Karpas-422 (cell line): ENCODE results near the gene NBPF26. TPM values are rescaled to one million over a fixed set of nuclear protein-coding genes. Genes with fewer than 3 reads are reported as not detected.
A peak's percentile ranks its signal among the peaks of the same experiment; 100 is the strongest.
"Not testable (repeated sequence)": the region's sequence is repeated elsewhere in the genome, so short reads cannot be mapped to it uniquely, and the experiment has no call there.

Experiments used
- DNase-seq: peaks from one replicate; pipeline ENCODE4 v3.0.0-alpha.2; 2015
- H2AFZ ChIP-seq: fragments of 200-600 bp; sonication (generic); 2 replicates; pipeline ENCODE4 v1.6.1; 2014; ENCODE audit warnings: antibody characterized with exemption, low read length, mixed read lengths
- H3K27ac ChIP-seq: fragments of 200-600 bp; sonication (generic); 2 replicates; pipeline ENCODE4 v1.5.1; 2014; ENCODE audit warnings: mild to moderate bottlenecking, low read length, moderate library complexity
- H3K27me3 ChIP-seq: fragments of 200-600 bp; sonication (generic); 2 replicates; pipeline ENCODE4 v1.6.1; 2014; ENCODE audit warnings: low read length, mixed read lengths
- H3K36me3 ChIP-seq: fragments of 200-600 bp; sonication (generic); 2 replicates; pipeline ENCODE4 v1.6.1; 2014; ENCODE audit warnings: low read length, mixed read lengths; ENCODE audit not compliant: insufficient read depth
- H3K4me1 ChIP-seq: fragments of 200-600 bp; sonication (generic); 2 replicates; pipeline ENCODE4 v1.6.1; 2014; ENCODE audit warnings: mild to moderate bottlenecking, low read length, mixed read lengths
- H3K4me2 ChIP-seq: fragments of 200-600 bp; sonication (generic); 2 replicates; pipeline ENCODE4 v1.6.1; 2014; ENCODE audit warnings: low read length, low read depth, mild to moderate bottlenecking; ENCODE audit not compliant: poor library complexity, severe bottlenecking
- H3K4me3 ChIP-seq: fragments of 200-600 bp; sonication (generic); 2 replicates; pipeline ENCODE4 v1.5.1; 2014; ENCODE audit warnings: mild to moderate bottlenecking, antibody characterized with exemption, low read length, mixed read lengths
- H3K79me2 ChIP-seq: fragments of 200-600 bp; sonication (generic); 2 replicates; pipeline ENCODE4 v1.6.1; 2014; ENCODE audit warnings: mild to moderate bottlenecking, low read length, mixed read lengths
- H3K9ac ChIP-seq: fragments of 200-600 bp; sonication (generic); 2 replicates; pipeline ENCODE4 v1.6.0; 2014; ENCODE audit warnings: low read length
- H3K9me2 ChIP-seq: fragments of 200-600 bp; sonication (generic), shearing (Covaris generic); replicated peaks from 2 replicates; pipeline ENCODE4 v1.6.0; 2014; ENCODE audit warnings: mild to moderate bottlenecking, low read length, moderate library complexity; ENCODE audit not compliant: insufficient read depth
- H3K9me3 ChIP-seq: fragments of 300-700, 200-600 bp; sonication (generic); 2 replicates; pipeline ENCODE4 v1.6.1; 2014; ENCODE audit warnings: low read length, mixed read lengths
- H4K20me1 ChIP-seq: fragments of 200-600 bp; sonication (generic); 2 replicates; pipeline ENCODE4 v1.6.1; 2014; ENCODE audit warnings: mild to moderate bottlenecking, antibody characterized with exemption, low read length, low read depth; ENCODE audit not compliant: insufficient read depth
- total RNA-seq: library from RNA; depleted of rRNA; stranded (reverse); fragments of >200 nt; shearing (Covaris generic); gene quantifications from 2 replicates; pipeline ENCODE4 v1.2.3, GENCODE V29; 2014; ENCODE audit warnings: low replicate concordance; rRNA removed

Gene NBPF26
- total RNA-seq: 6.2 and 9.6 TPM in 2 replicates

- H4K20me1 ChIP-seq, H3K9me3 ChIP-seq, H3K4me1 ChIP-seq, H3K36me3 ChIP-seq, H3K79me2 ChIP-seq, H3K27ac ChIP-seq, H3K27me3 ChIP-seq, H2AFZ ChIP-seq, H3K9me2 ChIP-seq: not testable (repeated sequence)
- Histone ChIP-seq H3K4me3 (peak within 1 kb of the TSS; percentile 61; the same call in 1 of the 2 replicates), H3K4me2 (peak within 1 kb of the TSS; percentile 56), H3K9ac (peak within 1 kb of the TSS; percentile 51)
- peak; percentile 54 for DNase-seq
These were observed at the start of gene NBPF26 for GRCh38 chr1:120723715-120724402. Gene NBPF26, plus strand, starts transcription at chr1:120723945.

- H2AFZ ChIP-seq, H3K79me2 ChIP-seq, H3K9ac ChIP-seq, H3K9me3 ChIP-seq, H3K4me3 ChIP-seq, H3K36me3 ChIP-seq, H3K27ac ChIP-seq, H3K4me1 ChIP-seq, H3K4me2 ChIP-seq, DNase-seq, H3K27me3 ChIP-seq, H3K9me2 ChIP-seq, H4K20me1 ChIP-seq: not testable (repeated sequence)
These were observed 43.5 kb upstream of the NBPF26 start for GRCh38 chr1:120680106-120680819.

DNA sequence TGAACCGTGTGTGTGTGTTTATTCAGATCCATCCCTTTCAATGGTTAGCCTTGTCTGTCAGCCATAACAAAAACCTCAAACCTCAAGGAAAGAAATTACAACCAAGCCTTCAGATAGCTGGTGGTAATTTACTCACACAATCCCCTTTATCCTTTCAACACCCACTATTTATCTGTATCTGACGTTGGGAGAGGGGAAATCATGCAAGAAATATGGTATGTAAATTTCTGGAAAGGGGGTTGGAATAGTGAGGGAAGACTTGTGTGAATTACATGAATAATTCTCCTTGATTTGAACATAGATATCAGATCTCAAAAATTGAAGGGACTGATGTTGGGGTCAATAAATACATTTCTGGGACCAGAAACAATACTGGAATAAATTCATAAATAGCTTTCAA, 42.8 kb upstream of the NBPF26 start:
- not testable (repeated sequence) for H3K4me1 ChIP-seq, H2AFZ ChIP-seq, H3K27me3 ChIP-seq, H3K9me2 ChIP-seq, H3K4me2 ChIP-seq, H3K27ac ChIP-seq, H3K9me3 ChIP-seq, H3K79me2 ChIP-seq, H4K20me1 ChIP-seq, DNase-seq, H3K36me3 ChIP-seq, H3K9ac ChIP-seq, H3K4me3 ChIP-seq

- H4K20me1 ChIP-seq, H3K79me2 ChIP-seq, H3K27ac ChIP-seq, H3K9me3 ChIP-seq, H3K36me3 ChIP-seq, DNase-seq, H3K4me1 ChIP-seq, H3K4me2 ChIP-seq, H3K9me2 ChIP-seq, H3K9ac ChIP-seq, H2AFZ ChIP-seq, H3K4me3 ChIP-seq, H3K27me3 ChIP-seq: not testable (repeated sequence)
These were observed 39.3 kb upstream of the NBPF26 start for GRCh38 chr1:120684397-120684796.

DNA sequence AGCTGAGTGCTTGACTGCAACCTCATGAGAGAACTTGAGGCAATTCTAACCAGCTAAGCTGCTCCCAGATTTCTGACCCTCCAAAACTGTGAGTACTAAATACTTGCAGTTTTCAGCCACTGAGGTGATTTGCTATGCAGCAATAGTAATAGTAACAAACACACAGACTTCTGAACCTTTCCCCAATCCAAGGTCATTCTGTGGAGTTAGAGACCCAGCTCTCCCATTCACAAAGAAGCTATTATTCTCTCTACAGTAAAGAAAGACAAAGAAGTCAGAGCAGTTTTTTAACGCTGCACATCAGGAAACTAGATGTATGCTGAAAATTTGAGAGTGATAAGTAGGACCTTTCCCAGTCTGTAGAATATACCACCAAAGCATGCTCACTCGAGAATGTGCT, 38.1 kb upstream of the NBPF26 start:
- not testable (repeated sequence) for H3K36me3 ChIP-seq, H3K79me2 ChIP-seq, H2AFZ ChIP-seq, H3K4me3 ChIP-seq, H3K9me3 ChIP-seq, DNase-seq, H3K9me2 ChIP-seq, H3K27ac ChIP-seq, H3K4me2 ChIP-seq, H3K9ac ChIP-seq, H4K20me1 ChIP-seq, H3K4me1 ChIP-seq, H3K27me3 ChIP-seq

DNA sequence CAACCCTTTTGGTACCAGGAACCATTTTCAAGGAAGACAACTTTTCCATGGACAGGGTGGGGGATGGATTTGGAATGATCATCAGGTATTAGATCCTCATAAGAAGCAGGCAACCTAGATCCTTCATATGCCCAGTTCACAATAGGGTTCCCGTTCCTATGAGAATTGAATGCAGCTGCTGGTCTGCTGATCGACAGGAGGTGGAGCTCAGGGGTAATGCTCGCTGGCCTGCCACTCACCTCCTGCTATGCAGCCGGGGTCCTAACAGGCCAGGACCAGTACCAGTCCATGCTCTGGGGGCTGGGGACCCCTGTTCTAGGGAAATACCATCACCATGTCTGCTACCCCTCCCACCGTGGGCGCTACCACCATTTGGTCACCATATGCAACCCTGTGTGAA, 36.5 kb upstream of the NBPF26 start:
- not testable (repeated sequence) for H3K4me3 ChIP-seq, H3K36me3 ChIP-seq, H3K9me2 ChIP-seq, H3K27ac ChIP-seq, H3K27me3 ChIP-seq, H3K79me2 ChIP-seq, H4K20me1 ChIP-seq, H3K4me2 ChIP-seq, H2AFZ ChIP-seq, H3K9ac ChIP-seq, H3K9me3 ChIP-seq, DNase-seq, H3K4me1 ChIP-seq

- not testable (repeated sequence) for H3K4me1 ChIP-seq, H3K9ac ChIP-seq, H4K20me1 ChIP-seq, H3K27ac ChIP-seq, H3K4me3 ChIP-seq, H3K9me3 ChIP-seq, H2AFZ ChIP-seq, DNase-seq, H3K79me2 ChIP-seq, H3K27me3 ChIP-seq, H3K36me3 ChIP-seq, H3K4me2 ChIP-seq, H3K9me2 ChIP-seq
These were observed 22.8 kb upstream of the NBPF26 start for GRCh38 chr1:120700807-120701562.

DNA sequence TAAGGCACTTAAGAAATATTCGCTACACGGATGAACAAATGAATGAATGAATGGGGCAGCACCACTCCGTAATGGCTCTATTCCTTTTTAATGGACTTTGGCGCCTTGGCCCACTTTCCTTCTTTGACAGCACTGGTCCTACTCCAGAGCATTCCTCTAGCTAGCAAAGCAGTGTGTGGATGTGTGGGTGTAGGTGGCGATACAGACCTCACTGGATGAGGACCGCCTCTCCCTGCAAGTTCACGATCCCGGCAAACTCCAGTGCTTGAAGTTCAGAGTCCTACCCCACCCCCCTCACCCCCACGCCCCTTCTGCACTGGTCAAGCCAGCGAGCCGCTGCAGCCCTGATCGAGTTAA, 409 bp upstream of the NBPF26 start:
- not testable (repeated sequence) for H3K4me1 ChIP-seq, H3K27me3 ChIP-seq, H3K9ac ChIP-seq, H3K27ac ChIP-seq, H3K9me3 ChIP-seq, H3K4me2 ChIP-seq, H3K79me2 ChIP-seq, DNase-seq, H4K20me1 ChIP-seq, H3K4me3 ChIP-seq, H2AFZ ChIP-seq, H3K9me2 ChIP-seq, H3K36me3 ChIP-seq
